ENCODE results near the gene ITPR1. TPM values are rescaled to one million over a fixed set of nuclear protein-coding genes. Genes with fewer than 3 reads are reported as not detected.

The ITPR1 gene
- total RNA-seq, 1 donor from 2014 or later, result 121 TPM

- TF ChIP-seq CTCF (IDR thresholded peaks at IDR 0.05), result no peak
- DNase-seq (ENCODE audit: low spot score in 2 of 2), result no peak
- Histone ChIP-seq H3K9me3 (no peaks in the 10 kb centered on the region), H3K4me1 (peaks cover 0 to 25% of the 10 kb centered on the region in 2 donors), H3K27ac (no peak overlapping the region), H3K4me3 (no peak overlapping the region), H3K36me3 (peaks cover 16 to 25% of the 10 kb centered on the region in 2 donors), H3K27me3 (no peaks in the 10 kb centered on the region)
- intact Hi-C loops (cut with DNase I), result no loop called here
Measured at GRCh38 chr3:4773583-4773982, 280.4 kb downstream of the ITPR1 start.

- no peak for TF ChIP-seq CTCF (IDR thresholded peaks at IDR 0.05)
- Histone ChIP-seq H3K27me3 (no peaks in the 10 kb centered on the region), H3K36me3 (peaks cover 10 to 26% of the 10 kb centered on the region in 2 donors), H3K27ac (no peak overlapping the region), H3K9me3 (no peaks in the 10 kb centered on the region), H3K4me1 (peaks cover 0 to 25% of the 10 kb centered on the region in 2 donors), H3K4me3 (no peak overlapping the region)
- intact Hi-C loops (cut with DNase I), result no loop called here
- no peak for DNase-seq (ENCODE audit: low spot score in 2 of 2)
Measured at GRCh38 chr3:4774531-4774930, 281.4 kb downstream of the ITPR1 start.

GRCh38 chr3:4776399-4776979 is 283.3 kb downstream of the ITPR1 start:
- no peaks in the 10 kb centered on the region for H3K9me3 ChIP-seq

GRCh38 chr3:4776980-4777581 is 283.9 kb downstream of the ITPR1 start:
- Histone ChIP-seq H3K4me3 (no peak overlapping the region), H3K27me3 (no peaks in the 10 kb centered on the region), H3K27ac (peak overlapping the region in 1 of 2 donors; percentile 20), H3K36me3 (peaks cover 10 to 20% of the 10 kb centered on the region in 2 donors), H3K4me1 (peaks cover 0 to 12% of the 10 kb centered on the region in 2 donors), H3K9me3 (no peaks in the 10 kb centered on the region)
- no peak for DNase-seq (ENCODE audit: low spot score in 2 of 2)
- no peak for TF ChIP-seq CTCF (IDR thresholded peaks at IDR 0.05)
- intact Hi-C loops (cut with DNase I), result no loop called here

More at GRCh38 chr3:4776399-4776979, 283.3 kb downstream of the ITPR1 start:
- Histone ChIP-seq H3K4me3 (no peak overlapping the region), H3K27me3 (no peaks in the 10 kb centered on the region), H3K27ac (peak overlapping the region in 1 of 2 donors; percentile 20), H3K36me3 (peaks cover 10 to 20% of the 10 kb centered on the region in 2 donors), H3K4me1 (peaks cover 0 to 17% of the 10 kb centered on the region in 2 donors)
- TF ChIP-seq CTCF (IDR thresholded peaks at IDR 0.05), result no peak
- intact Hi-C loops (cut with DNase I), result no loop called here
- DNase-seq (ENCODE audit: low spot score in 2 of 2), result no peak

GRCh38 chr3:4778119-4778518 is 285.0 kb downstream of the ITPR1 start:
- Histone ChIP-seq H3K27me3 (no peaks in the 10 kb centered on the region), H3K27ac (no peak overlapping the region), H3K4me3 (no peak overlapping the region), H3K9me3 (no peaks in the 10 kb centered on the region), H3K36me3 (peaks cover 11 to 29% of the 10 kb centered on the region in 2 donors), H3K4me1 (peaks cover 0 to 4% of the 10 kb centered on the region in 2 donors)
- TF ChIP-seq CTCF (IDR thresholded peaks at IDR 0.05), result no peak
- DNase-seq (ENCODE audit: low spot score in 2 of 2), result no peak
- intact Hi-C loops (cut with DNase I), result no loop called here
